Uterus (tissue), 4 donors: ENCODE data around the gene DDX27. TPM values are rescaled to one million over a fixed set of nuclear protein-coding genes. Genes with fewer than 3 reads are reported as not detected.

Experiments used
- DNase-seq, 2 donors: peaks; one replicate each; pipeline ENCODE4 v3.0.0-alpha.2; 2019 to 2020
- H3K27ac ChIP-seq, 2 donors: fragments of 200-600 bp; sonication (generic); 1 replicate in 1 of 2; 2 replicates in 1 of 2; pipeline ENCODE4 v1.5.1; 2016 to 2018
- H3K27me3 ChIP-seq, 2 donors: fragments of 200-600 bp; sonication (generic); one replicate each; pipeline ENCODE4 v1.5.1; 2018 to 2019; ENCODE audit warnings: control low read depth in 1 of 2
- H3K36me3 ChIP-seq, 2 donors: fragments of 200-600 bp; sonication (generic); one replicate each; pipeline ENCODE4 v1.5.1; 2019; ENCODE audit warnings: control low read depth in 1 of 2
- H3K4me1 ChIP-seq, 2 donors: fragments of 200-600 bp; sonication (generic); one replicate each; pipeline ENCODE4 v1.5.1; 2018 to 2019; ENCODE audit warnings: control low read depth in 1 of 2
- H3K4me3 ChIP-seq, 2 donors: fragments of 200-600 bp; sonication (generic); 1 replicate in 1 of 2; 2 replicates in 1 of 2; pipeline ENCODE4 v1.5.1; 2018 to 2019; ENCODE audit warnings: mild to moderate bottlenecking in 1 of 2
- H3K9me3 ChIP-seq, 2 donors: fragments of 200-600 bp; sonication (generic); one replicate each; pipeline ENCODE4 v1.5.1; 2019; ENCODE audit warnings: control low read depth in 1 of 2
- POLR2A ChIP-seq, 2 donors: fragments of 450-650 bp; IDR thresholded peaks; one replicate each; pipeline ENCODE4 v1.6.1; 2016; ENCODE audit warnings: antibody characterized with exemption in 2 of 2, mild to moderate bottlenecking in 1 of 2, moderate library complexity in 1 of 2
- intact Hi-C: fragments of 100-400 bp; cut with DNase I; formaldehyde crosslinking; loops from one replicate; pipeline ENCODE4 v1.15.1; 2023; ENCODE audit warnings: low total_unique reads
- total RNA-seq, 4 donors: library from RNA; depleted of rRNA in 3 of 4; stranded (reverse); fragments of >200 nt in 3 of 4; gene quantifications; one replicate each; pipeline versions ENCODE4 v1.1.0 to v1.2.4, GENCODE V29; 2014 to 2023
- TF ChIP-seq, protein P1 (sequence below), 4 experiments: fragments of 200-600 bp in 2 of 4; fragments of 450-650 bp in 2 of 4; sonication (generic) in 2 of 4; IDR thresholded peaks; one replicate each; pipeline ENCODE4 v1.5.1; 2016 to 2019; ENCODE audit warnings: antibody characterized with exemption in 4 of 4, mild to moderate bottlenecking in 2 of 4, moderate library complexity in 1 of 4
- donor health status: DM: yes; HTN: yes; CAD: no.

The DDX27 gene
- total RNA-seq, 4 donors from 2014 or later, result 11.8 to 35.8 (median 26.5) TPM

DNA sequence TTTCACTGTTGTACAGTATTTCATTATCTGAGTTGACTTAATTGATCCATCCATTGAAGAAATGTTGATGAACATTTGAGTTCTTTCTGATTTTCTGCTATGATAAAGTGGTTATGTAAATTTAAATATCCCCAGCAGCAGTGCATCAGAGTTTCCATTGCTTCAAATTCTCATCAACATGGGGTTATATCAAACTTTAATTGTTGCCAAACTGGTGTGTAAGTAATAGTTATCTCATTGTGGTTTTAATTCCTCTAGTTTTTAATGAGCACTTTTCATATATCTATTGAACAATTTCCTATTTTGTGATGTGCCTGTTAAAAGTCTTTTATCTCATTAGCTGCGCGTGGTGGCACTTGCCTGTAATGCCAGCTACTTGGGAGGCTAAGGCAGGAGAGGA, 40.6 kb downstream of the DDX27 start:
- no peak for DNase-seq
- intact Hi-C loops, result no loop called here
- no peaks in the 10 kb centered on the region for H3K4me1 ChIP-seq
- H3K9me3 ChIP-seq, result no peaks in the 10 kb centered on the region
- H3K27me3 ChIP-seq, result no peaks in the 10 kb centered on the region
- no peak overlapping the region for H3K27ac ChIP-seq
- no peaks in the 10 kb centered on the region for H3K36me3 ChIP-seq
- no peak overlapping the region for H3K4me3 ChIP-seq
- no peak for TF ChIP-seq POLR2A (IDR thresholded peaks at IDR 0.05)
- TF ChIP-seq, protein P1, sequence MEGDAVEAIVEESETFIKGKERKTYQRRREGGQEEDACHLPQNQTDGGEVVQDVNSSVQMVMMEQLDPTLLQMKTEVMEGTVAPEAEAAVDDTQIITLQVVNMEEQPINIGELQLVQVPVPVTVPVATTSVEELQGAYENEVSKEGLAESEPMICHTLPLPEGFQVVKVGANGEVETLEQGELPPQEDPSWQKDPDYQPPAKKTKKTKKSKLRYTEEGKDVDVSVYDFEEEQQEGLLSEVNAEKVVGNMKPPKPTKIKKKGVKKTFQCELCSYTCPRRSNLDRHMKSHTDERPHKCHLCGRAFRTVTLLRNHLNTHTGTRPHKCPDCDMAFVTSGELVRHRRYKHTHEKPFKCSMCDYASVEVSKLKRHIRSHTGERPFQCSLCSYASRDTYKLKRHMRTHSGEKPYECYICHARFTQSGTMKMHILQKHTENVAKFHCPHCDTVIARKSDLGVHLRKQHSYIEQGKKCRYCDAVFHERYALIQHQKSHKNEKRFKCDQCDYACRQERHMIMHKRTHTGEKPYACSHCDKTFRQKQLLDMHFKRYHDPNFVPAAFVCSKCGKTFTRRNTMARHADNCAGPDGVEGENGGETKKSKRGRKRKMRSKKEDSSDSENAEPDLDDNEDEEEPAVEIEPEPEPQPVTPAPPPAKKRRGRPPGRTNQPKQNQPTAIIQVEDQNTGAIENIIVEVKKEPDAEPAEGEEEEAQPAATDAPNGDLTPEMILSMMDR (IDR thresholded peaks at IDR 0.05), result no peak

GRCh38 chr20:49260218-49260617, 41.0 kb downstream of the DDX27 start:
- Histone ChIP-seq H3K4me1 (no peaks in the 10 kb centered on the region), H3K9me3 (no peaks in the 10 kb centered on the region), H3K27ac (no peak overlapping the region), H3K27me3 (no peaks in the 10 kb centered on the region), H3K36me3 (no peaks in the 10 kb centered on the region), H3K4me3 (no peak overlapping the region)
- intact Hi-C loops, result no loop called here
- DNase-seq, result no peak
- TF ChIP-seq POLR2A (IDR thresholded peaks at IDR 0.05), result no peak
- TF ChIP-seq, protein P1 (IDR thresholded peaks at IDR 0.05), result no peak

GRCh38 chr20:49261173-49261572, 42.0 kb downstream of the DDX27 start:
- no peaks in the 10 kb centered on the region for H3K9me3 ChIP-seq
- H3K27me3 ChIP-seq, result no peaks in the 10 kb centered on the region
- no peak overlapping the region for H3K4me3 ChIP-seq
- DNase-seq, result no peak
- no peak for TF ChIP-seq POLR2A (IDR thresholded peaks at IDR 0.05)
- TF ChIP-seq, protein P1 (IDR thresholded peaks at IDR 0.05), result no peak
- no peaks in the 10 kb centered on the region for H3K36me3 ChIP-seq
- H3K27ac ChIP-seq, result no peak overlapping the region
- no peaks in the 10 kb centered on the region for H3K4me1 ChIP-seq
- intact Hi-C loops, result no loop called here

- no peak for DNase-seq
- Histone ChIP-seq H3K4me3 (no peak overlapping the region), H3K9me3 (no peaks in the 10 kb centered on the region), H3K4me1 (no peaks in the 10 kb centered on the region), H3K27ac (no peak overlapping the region), H3K36me3 (no peaks in the 10 kb centered on the region), H3K27me3 (no peaks in the 10 kb centered on the region)
- intact Hi-C loops, result no loop called here
- TF ChIP-seq, protein P1 (IDR thresholded peaks at IDR 0.05), result no peak
- TF ChIP-seq POLR2A (IDR thresholded peaks at IDR 0.05), result no peak
Observed at GRCh38 chr20:49262444-49262843, 43.2 kb downstream of the DDX27 start.

DNA sequence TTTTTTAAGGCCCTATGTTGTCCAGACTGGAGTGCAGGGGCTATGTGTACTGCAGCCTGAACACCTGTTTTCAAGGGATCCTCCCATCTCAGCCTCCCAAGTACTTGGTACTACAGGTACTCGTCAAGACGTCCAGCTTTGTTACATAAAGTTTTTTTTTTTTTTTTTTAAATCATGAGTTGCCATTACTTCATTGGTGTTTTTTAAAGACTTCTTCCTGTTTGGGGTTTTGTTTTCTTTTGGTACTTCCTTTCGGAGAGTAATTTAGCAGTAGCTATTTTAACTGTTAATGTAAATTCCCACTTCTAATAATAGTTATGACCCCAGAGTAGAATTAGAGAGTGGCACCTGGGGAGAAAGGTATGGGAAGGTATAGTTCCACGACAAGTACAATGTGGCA, 48.1 kb downstream of the DDX27 start:
- TF ChIP-seq POLR2A (IDR thresholded peaks at IDR 0.05), result no peak
- TF ChIP-seq, protein P1 (IDR thresholded peaks at IDR 0.05), result no peak
- no peak overlapping the region for H3K27ac ChIP-seq
- H3K27me3 ChIP-seq, result no peaks in the 10 kb centered on the region
- no peaks in the 10 kb centered on the region for H3K4me1 ChIP-seq
- no peaks in the 10 kb centered on the region for H3K9me3 ChIP-seq
- H3K4me3 ChIP-seq, result no peak overlapping the region
- H3K36me3 ChIP-seq, result no peaks in the 10 kb centered on the region
- no peak for DNase-seq
- intact Hi-C loops, result no loop called here
